B cell (primary cell): ENCODE data around the gene NHS. TPM values are rescaled to one million over a fixed set of nuclear protein-coding genes. Genes with fewer than 3 reads are reported as not detected.

ENCODE experiments used
- ATAC-seq: fragments of 200-7000 bp; cut with Tn5 transposase; one replicate; pipeline ENCODE4 v1.10.0; 2021; ENCODE audit warnings: low read depth, mild to moderate bottlenecking, moderate number of reproducible peaks, moderate library complexity
- CTCF ChIA-PET: fragments of 350-600 bp; sonication (Branson Sonifier 250); formaldehyde crosslinking; loops from one replicate; lab custom pipeline; 2021; ENCODE audit warnings: antibody characterized with exemption, inconsistent platforms; lab: Charles Lee
- POLR2A ChIA-PET: fragments of 350-600 bp; sonication (Branson Sonifier 250); formaldehyde crosslinking; loops from one replicate; lab custom pipeline; 2021; ENCODE audit warnings: antibody characterized with exemption; lab: Charles Lee
- DNase-seq: peaks from one replicate; pipeline ENCODE4 v3.0.0; 2013
- H2AFZ ChIP-seq: 2 replicates; pipeline ENCODE4 v1.6.1; 2012; ENCODE audit warnings: mild to moderate bottlenecking, low read depth, low read length; ENCODE audit not compliant: insufficient read depth, poor library complexity, severe bottlenecking
- H3K27ac ChIP-seq, 2 donors: 1 replicate in 1 of 2; 2 replicates in 1 of 2; pipeline ENCODE4 v1.5.1; 2012 to 2013; ENCODE audit warnings: low read length in 2 of 2, mild to moderate bottlenecking in 2 of 2, moderate library complexity in 1 of 2
- H3K27me3 ChIP-seq, 4 experiments: fragments of 200-600 bp in 1 of 4; sonication (generic) in 1 of 4; replicated peaks in 1 of 4; 1 replicate in 2 of 4; 2 replicates in 2 of 4; pipeline versions ENCODE4 v1.6.1 to v1.7.0; 2013 to 2016; ENCODE audit warnings: low read length in 3 of 4, mild to moderate bottlenecking in 2 of 4, mixed read lengths in 1 of 4, moderate library complexity in 1 of 4; ENCODE audit not compliant: insufficient read depth in 4 of 4, control insufficient read depth in 3 of 4; ENCODE audit errors: control extremely low read depth in 1 of 4
- H3K36me3 ChIP-seq, 2 experiments: replicated peaks in 1 of 2; 1 replicate in 1 of 2; 2 replicates in 1 of 2; pipeline versions ENCODE4 v1.6.1 to v1.7.1; 2013; ENCODE audit warnings: low read length in 1 of 2; ENCODE audit not compliant: insufficient read depth in 2 of 2, control insufficient read depth in 1 of 2; ENCODE audit errors: control extremely low read depth in 1 of 2, extremely low read depth in 1 of 2
- H3K4me1 ChIP-seq, 2 donors: fragments of 200-600 bp in 1 of 2; sonication (generic) in 1 of 2; 1 replicate in 1 of 2; 2 replicates in 1 of 2; pipeline versions ENCODE4 v1.5.1 to v1.6.1; 2013 to 2017; ENCODE audit warnings: low read length in 2 of 2; ENCODE audit not compliant: control insufficient read depth in 2 of 2, insufficient read depth in 2 of 2
- H3K4me2 ChIP-seq: replicated peaks from 2 replicates; pipeline ENCODE3; 2012; ENCODE audit warnings: mild to moderate bottlenecking, low read depth, low read length; ENCODE audit not compliant: poor library complexity, severe bottlenecking
- H3K4me3 ChIP-seq, 5 experiments: fragments of 200-600 bp in 1 of 5; sonication (generic) in 1 of 5; 1 replicate in 3 of 5; 2 replicates in 2 of 5; pipeline versions ENCODE4 v1.5.1 to v1.7.0; 2011 to 2016; ENCODE audit warnings: low read length in 4 of 5, mild to moderate bottlenecking in 4 of 5, low read depth in 2 of 5, control low read depth in 1 of 5, moderate library complexity in 1 of 5; ENCODE audit not compliant: insufficient read depth in 1 of 5; ENCODE audit errors: control extremely low read depth in 1 of 5, extremely low read depth in 1 of 5
- H3K79me2 ChIP-seq: fragments of 200-600 bp; sonication (generic); one replicate; pipeline ENCODE4 v1.6.0; 2016; ENCODE audit warnings: low read length; ENCODE audit not compliant: control insufficient read depth, insufficient read depth
- H3K9ac ChIP-seq: fragments of 200-600 bp; sonication (generic); 2 replicates; pipeline ENCODE4 v1.6.1; 2017; ENCODE audit warnings: mild to moderate bottlenecking, low read length, moderate library complexity
- H3K9me3 ChIP-seq, 3 donors: one replicate each; pipeline versions ENCODE4 v1.6.1 to v1.7.1; 2013; ENCODE audit warnings: low read length in 2 of 3; ENCODE audit not compliant: control insufficient read depth in 2 of 3, insufficient read depth in 1 of 3; ENCODE audit errors: control extremely low read depth in 1 of 3
- H4K20me1 ChIP-seq: 2 replicates; pipeline ENCODE4 v1.6.0; 2012; ENCODE audit warnings: mild to moderate bottlenecking, low read length; ENCODE audit not compliant: insufficient read depth, control insufficient read depth, poor library complexity, severe bottlenecking
- H3K27ac Mint-ChIP-seq: one replicate; pipeline ENCODE4 v1.8.0; 2021; ENCODE audit warnings: mixed read lengths
- H3K27me3 Mint-ChIP-seq: one replicate; pipeline ENCODE4 v1.8.0; 2021; ENCODE audit warnings: mixed read lengths
- H3K4me1 Mint-ChIP-seq: one replicate; pipeline ENCODE4 v1.8.0; 2021; ENCODE audit warnings: mixed read lengths
- H3K4me3 Mint-ChIP-seq: one replicate; pipeline ENCODE4 v1.8.0; 2021; ENCODE audit warnings: mixed read lengths
- H3K9me3 Mint-ChIP-seq: one replicate; pipeline ENCODE4 v1.8.0; 2022; ENCODE audit warnings: mixed read lengths; ENCODE audit not compliant: insufficient read depth
- EZH2 ChIP-seq: IDR thresholded peaks from 2 replicates; pipeline ENCODE4 v1.6.1; 2012; ENCODE audit warnings: borderline replicate concordance, low read depth, mild to moderate bottlenecking, moderate library complexity, low read length; ENCODE audit not compliant: insufficient read depth, poor library complexity, severe bottlenecking
- WGBS: methylation state at CpG from one replicate; pipeline ENCODE4 v1.1.5; 2013; ENCODE audit warnings: missing lambda C conversion rate; ENCODE audit not compliant: insufficient coverage; 5-methylcytosine and 5-hydroxymethylcytosine counted together
- intact Hi-C: fragments of 100-400 bp; cut with micrococcal nuclease; formaldehyde crosslinking; loops from one replicate; pipeline ENCODE4 v1.10.0; 2022
- polyA plus RNA-seq: library from polyadenylated mRNA; depleted of rRNA; stranded (reverse); fragments of >200 nt; gene quantifications from 2 replicates; pipeline ENCODE4 v1.2.3, GENCODE V29; 2012
- total RNA-seq, 2 donors: library from RNA; stranded (reverse); fragments of 120-200 nt in 1 of 2; gene quantifications; 1 replicate in 1 of 2; 2 replicates in 1 of 2; pipeline versions ENCODE4 v1.2.3 to v1.2.4, GENCODE V29; 2013 to 2022
- TF ChIP-seq, protein P1 (sequence below): fragments of 200-600 bp; IDR thresholded peaks from one replicate; pipeline ENCODE4 v1.8.0; 2022; ENCODE audit warnings: antibody characterized with exemption, mild to moderate bottlenecking

NHS gene
- total and polyA plus RNA-seq, 2 donors (not counting 1 experiment from before 2014, with no cell fraction given) = not detected

DNA sequence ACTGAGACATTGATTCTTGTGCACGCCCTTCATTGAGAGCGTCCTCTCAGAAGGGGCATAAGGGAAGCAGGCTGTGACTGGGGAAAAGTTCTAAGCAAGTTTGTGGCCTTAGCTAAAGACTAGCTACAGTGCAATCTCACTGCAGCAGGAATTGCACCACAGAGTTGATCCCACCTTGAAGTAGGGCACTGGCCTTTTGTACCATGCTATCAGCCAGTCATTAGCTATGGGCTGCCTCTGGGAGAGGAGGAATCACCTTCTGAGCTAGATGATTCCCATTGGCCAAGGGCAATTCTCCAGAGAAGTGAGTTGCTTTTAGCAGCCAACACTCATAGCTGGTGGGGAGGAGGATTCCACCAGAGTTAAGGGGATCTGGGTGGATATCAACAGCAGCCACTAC is 219.7 kb downstream of the NHS start:
- H3K4me1 ChIP-seq = no peaks in the 10 kb centered on the region
- DNase-seq = no peak
- no peak overlapping the region for H3K27ac ChIP-seq
- Mint-ChIP-seq H3K4me3 (no peak overlapping the region), H3K4me1 (no peaks in the 10 kb centered on the region), H3K27me3 (no peaks in the 10 kb centered on the region), H3K27ac (no peak overlapping the region), H3K9me3 (no peaks in the 10 kb centered on the region)
- no peak for ATAC-seq
- TF ChIP-seq, protein P1, sequence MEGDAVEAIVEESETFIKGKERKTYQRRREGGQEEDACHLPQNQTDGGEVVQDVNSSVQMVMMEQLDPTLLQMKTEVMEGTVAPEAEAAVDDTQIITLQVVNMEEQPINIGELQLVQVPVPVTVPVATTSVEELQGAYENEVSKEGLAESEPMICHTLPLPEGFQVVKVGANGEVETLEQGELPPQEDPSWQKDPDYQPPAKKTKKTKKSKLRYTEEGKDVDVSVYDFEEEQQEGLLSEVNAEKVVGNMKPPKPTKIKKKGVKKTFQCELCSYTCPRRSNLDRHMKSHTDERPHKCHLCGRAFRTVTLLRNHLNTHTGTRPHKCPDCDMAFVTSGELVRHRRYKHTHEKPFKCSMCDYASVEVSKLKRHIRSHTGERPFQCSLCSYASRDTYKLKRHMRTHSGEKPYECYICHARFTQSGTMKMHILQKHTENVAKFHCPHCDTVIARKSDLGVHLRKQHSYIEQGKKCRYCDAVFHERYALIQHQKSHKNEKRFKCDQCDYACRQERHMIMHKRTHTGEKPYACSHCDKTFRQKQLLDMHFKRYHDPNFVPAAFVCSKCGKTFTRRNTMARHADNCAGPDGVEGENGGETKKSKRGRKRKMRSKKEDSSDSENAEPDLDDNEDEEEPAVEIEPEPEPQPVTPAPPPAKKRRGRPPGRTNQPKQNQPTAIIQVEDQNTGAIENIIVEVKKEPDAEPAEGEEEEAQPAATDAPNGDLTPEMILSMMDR = no peak
- TF ChIP-seq EZH2 = no peak
- WGBS = no CpG with 5 or more reads among the region's 2 CpGs
- no peak overlapping the region for H3K4me2 ChIP-seq
- H3K27me3 ChIP-seq = no peaks in the 10 kb centered on the region
- no peak overlapping the region for H3K9ac ChIP-seq
- intact Hi-C loops = no loop called here
- no peak overlapping the region for H2AFZ ChIP-seq
- H3K79me2 ChIP-seq = no peaks in the 10 kb centered on the region
- no peak overlapping the region for H3K4me3 ChIP-seq
- POLR2A ChIA-PET = no interaction called here
- no peaks in the 10 kb centered on the region for H4K20me1 ChIP-seq
- CTCF ChIA-PET = no interaction called here
- H3K9me3 ChIP-seq = no peaks in the 10 kb centered on the region
- H3K36me3 ChIP-seq = no peaks in the 10 kb centered on the region

DNA sequence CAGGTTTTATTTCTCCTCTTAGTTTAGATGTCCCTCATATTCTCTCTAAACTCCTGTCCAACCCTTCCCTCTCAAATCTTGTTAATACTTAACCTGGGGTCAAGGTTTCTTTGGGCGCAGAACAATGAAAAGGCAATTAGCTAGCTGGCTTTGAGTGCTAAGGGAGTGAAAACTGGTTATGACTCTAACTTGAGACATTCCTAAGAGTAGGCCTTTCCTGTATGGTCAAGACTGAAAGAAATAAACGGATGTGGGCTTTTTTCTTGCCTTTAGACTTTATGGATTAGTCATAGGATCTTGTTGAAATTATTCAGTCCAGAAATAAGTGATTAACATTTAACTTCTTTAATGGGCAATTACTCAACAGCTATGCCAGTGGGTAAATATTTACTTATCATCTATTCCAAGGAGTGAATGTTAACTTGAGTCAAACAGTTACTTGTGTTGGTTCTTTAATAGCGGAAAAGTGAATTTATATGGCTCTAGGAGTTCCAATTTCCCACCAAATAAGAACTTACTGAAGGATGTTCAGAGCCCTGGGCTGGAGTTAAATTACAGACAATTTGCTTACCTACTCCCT is 220.5 kb downstream of the NHS start:
- TF ChIP-seq, protein P1 = no peak
- Mint-ChIP-seq H3K27ac (no peak overlapping the region), H3K4me1 (no peaks in the 10 kb centered on the region)

More for the DNA sequence above, 220.5 kb downstream of the NHS start:
- Mint-ChIP-seq H3K4me3 (no peak overlapping the region), H3K27me3 (peaks cover 3% of the 10 kb centered on the region), H3K9me3 (no peaks in the 10 kb centered on the region)
- WGBS = no CpG with 5 or more reads among the region's 3 CpGs
- ATAC-seq = no peak
- H3K27me3 ChIP-seq = no peaks in the 10 kb centered on the region
- no peak overlapping the region for H3K4me3 ChIP-seq
- DNase-seq = no peak
- no peaks in the 10 kb centered on the region for H3K4me1 ChIP-seq
- H3K4me2 ChIP-seq = no peak overlapping the region
- H3K27ac ChIP-seq = no peak overlapping the region
- H3K9ac ChIP-seq = no peak overlapping the region
- no peaks in the 10 kb centered on the region for H4K20me1 ChIP-seq
- no peaks in the 10 kb centered on the region for H3K79me2 ChIP-seq
- ChIA-PET POLR2A (no interaction called here), CTCF (no interaction called here)
- no peaks in the 10 kb centered on the region for H3K36me3 ChIP-seq
- intact Hi-C loops = no loop called here
- no peak overlapping the region for H2AFZ ChIP-seq
- no peaks in the 10 kb centered on the region for H3K9me3 ChIP-seq
